Transverse colon (tissue), 4 donors: Measurements from ENCODE around the gene MROH7. TPM values are rescaled to one million over a fixed set of nuclear protein-coding genes. Genes with fewer than 3 reads are reported as not detected.
A peak's percentile ranks its signal among the peaks of the same experiment; 100 is the strongest.

ENCODE experiments used
- DNase-seq: peaks from one replicate; pipeline ENCODE4 v3.0.0-alpha.2; 2019
- H3K27ac ChIP-seq, 4 donors: fragments of 200-600 bp; sonication (generic); 2 replicates each; pipeline ENCODE4 v1.5.1; 2016 to 2018; ENCODE audit warnings: inconsistent platforms in 4 of 4
- H3K27me3 ChIP-seq: fragments of 200-600 bp; sonication (generic); 2 replicates; pipeline ENCODE4 v1.5.1; 2017; ENCODE audit warnings: inconsistent platforms
- H3K36me3 ChIP-seq, 4 donors: fragments of 200-600 bp; sonication (generic); 2 replicates each; pipeline ENCODE4 v1.5.1; 2017 to 2019; ENCODE audit warnings: inconsistent platforms in 4 of 4
- H3K4me1 ChIP-seq, 4 donors: fragments of 200-600 bp; sonication (generic); 2 replicates each; pipeline ENCODE4 v1.5.1; 2017 to 2020; ENCODE audit warnings: inconsistent platforms in 4 of 4
- H3K4me3 ChIP-seq, 4 donors: fragments of 200-600 bp; sonication (generic); 1 replicate in 1 of 4; 2 replicates in 3 of 4; pipeline versions ENCODE4 v1.5.1 to v1.6.1; 2017 to 2019; ENCODE audit warnings: inconsistent platforms in 4 of 4
- H3K9me3 ChIP-seq, 2 donors: fragments of 200-600 bp; sonication (generic); 2 replicates each; pipeline ENCODE4 v1.5.1; 2017 to 2019; ENCODE audit warnings: inconsistent platforms in 2 of 2
- EP300 ChIP-seq: sonication (generic); formaldehyde crosslinking; IDR thresholded peaks from one replicate; pipeline ENCODE4 v1.6.1; 2017; ENCODE audit warnings: antibody characterized with exemption, low read depth
- POLR2A ChIP-seq: fragments of 450-650 bp; IDR thresholded peaks from one replicate; pipeline ENCODE4 v1.6.1; 2016; ENCODE audit warnings: antibody characterized with exemption, mild to moderate bottlenecking, moderate library complexity
- POLR2AphosphoS5 ChIP-seq, 3 donors: sonication (generic); formaldehyde crosslinking; IDR thresholded peaks; one replicate each; pipeline ENCODE4 v1.6.1; 2016; ENCODE audit warnings: antibody characterized with exemption in 3 of 3
- WGBS, 2 donors: methylation state at CpG; one replicate each; pipeline ENCODE4 v1.1.5; 2018; ENCODE audit warnings: low coverage in 1 of 2; 5-methylcytosine and 5-hydroxymethylcytosine counted together
- in situ Hi-C, 4 donors: fragments of 200-750 bp; cut with MboI; loops; one replicate each; pipeline versions ENCODE4 v1.15.0 to v1.15.1; 2017; ENCODE audit warnings: low sequenced_read_pairs in 3 of 4, low pct_ligation_motif_present in 1 of 4, low pct_unique_long_range_greater_than_20kb in 1 of 4
- intact Hi-C: fragments of 100-400 bp; cut with DNase I; formaldehyde crosslinking; loops from one replicate; pipeline ENCODE4 v1.15.1; 2023; ENCODE audit warnings: low total_unique reads
- total RNA-seq, 4 donors: library from RNA; depleted of rRNA; stranded (reverse); fragments of >200 nt; gene quantifications; one replicate each; pipeline ENCODE4 v1.1.0, GENCODE V29; 2016
- TF ChIP-seq, protein P1 (sequence below), 5 experiments: fragments of 200-600 bp in 3 of 5; fragments of 450-650 bp in 2 of 5; sonication (generic) in 3 of 5; IDR thresholded peaks; 1 replicate in 2 of 5; 2 replicates in 3 of 5; pipeline ENCODE4 v1.5.1; 2016 to 2017; ENCODE audit warnings: antibody characterized with exemption in 5 of 5, inconsistent platforms in 3 of 5, mild to moderate bottlenecking in 2 of 5, moderate library complexity in 1 of 5

MROH7 gene
- total RNA-seq, 4 donors from 2014 or later = 16.1 to 69.9 (median 30.5) TPM

- 0 to 1% methylated on average over 2 to 51 of the region's 51 CpGs for WGBS, 2 donors
- Histone ChIP-seq H3K9me3 (no peaks in the 10 kb centered on the region), H3K4me1 (peaks cover 7 to 21% (median 11%) of the 10 kb centered on the region in 4 donors), H3K36me3 (peaks cover 0 to 19% (median 9%) of the 10 kb centered on the region in 4 donors), H3K4me3 (peak within 1 kb of the TSS; percentile 70 to 95 (median 86)), H3K27me3 (no peaks in the 10 kb centered on the region), H3K27ac (peak within 1 kb of the TSS; percentile 78 to 89 (median 85))
- intact Hi-C loops (loop anchor here (5.0 kb wide), 1 partner anchor 1217 kb away; no protein-coding TSS in a partner anchor), in situ Hi-C loops (no loop called here)
- TF ChIP-seq POLR2AphosphoS5 (IDR thresholded peaks at IDR 0.05) (peak; percentile 61 to 82 (median 67)), EP300 (no peak), POLR2A (peak; percentile 58)
- TF ChIP-seq, protein P1, sequence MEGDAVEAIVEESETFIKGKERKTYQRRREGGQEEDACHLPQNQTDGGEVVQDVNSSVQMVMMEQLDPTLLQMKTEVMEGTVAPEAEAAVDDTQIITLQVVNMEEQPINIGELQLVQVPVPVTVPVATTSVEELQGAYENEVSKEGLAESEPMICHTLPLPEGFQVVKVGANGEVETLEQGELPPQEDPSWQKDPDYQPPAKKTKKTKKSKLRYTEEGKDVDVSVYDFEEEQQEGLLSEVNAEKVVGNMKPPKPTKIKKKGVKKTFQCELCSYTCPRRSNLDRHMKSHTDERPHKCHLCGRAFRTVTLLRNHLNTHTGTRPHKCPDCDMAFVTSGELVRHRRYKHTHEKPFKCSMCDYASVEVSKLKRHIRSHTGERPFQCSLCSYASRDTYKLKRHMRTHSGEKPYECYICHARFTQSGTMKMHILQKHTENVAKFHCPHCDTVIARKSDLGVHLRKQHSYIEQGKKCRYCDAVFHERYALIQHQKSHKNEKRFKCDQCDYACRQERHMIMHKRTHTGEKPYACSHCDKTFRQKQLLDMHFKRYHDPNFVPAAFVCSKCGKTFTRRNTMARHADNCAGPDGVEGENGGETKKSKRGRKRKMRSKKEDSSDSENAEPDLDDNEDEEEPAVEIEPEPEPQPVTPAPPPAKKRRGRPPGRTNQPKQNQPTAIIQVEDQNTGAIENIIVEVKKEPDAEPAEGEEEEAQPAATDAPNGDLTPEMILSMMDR (IDR thresholded peaks at IDR 0.05) = peak in 3 of 5 experiments; percentile 6 to 19 (median 9)
- peak; percentile 87 for DNase-seq
Measured at GRCh38 chr1:54715493-54716298, 74.1 kb downstream of the MROH7 start, which contains the start of gene TTC4. TSS of gene TTC4 (plus strand) at chr1:54715861. CDS start at chr1:54715909, 48 bp downstream.

GRCh38 chr1:54716299-54717047, 74.9 kb downstream of the MROH7 start:
- TF ChIP-seq, protein P1 (IDR thresholded peaks at IDR 0.05) = no peak
- TF ChIP-seq EP300 (no peak), POLR2AphosphoS5 (IDR thresholded peaks at IDR 0.05) (no peak), POLR2A (no peak)
- H3K27ac ChIP-seq = peak overlapping the region; percentile 78 to 89 (median 85)
- WGBS, 2 donors = 31 to 38% methylated on average over 7 to 8 of the region's 8 CpGs
- DNase-seq = no peak
- in situ Hi-C loops (no loop called here), intact Hi-C loops (loop anchor here (5.0 kb wide), 1 partner anchor 1216 kb away; no protein-coding TSS in a partner anchor)
- H3K4me1 ChIP-seq = peaks cover 7 to 21% (median 11%) of the 10 kb centered on the region in 4 donors
- no peaks in the 10 kb centered on the region for H3K27me3 ChIP-seq
- no peaks in the 10 kb centered on the region for H3K9me3 ChIP-seq
- peaks cover 0 to 26% (median 12%) of the 10 kb centered on the region in 4 donors for H3K36me3 ChIP-seq
- peak overlapping the region; percentile 70 to 95 (median 86) for H3K4me3 ChIP-seq

DNA sequence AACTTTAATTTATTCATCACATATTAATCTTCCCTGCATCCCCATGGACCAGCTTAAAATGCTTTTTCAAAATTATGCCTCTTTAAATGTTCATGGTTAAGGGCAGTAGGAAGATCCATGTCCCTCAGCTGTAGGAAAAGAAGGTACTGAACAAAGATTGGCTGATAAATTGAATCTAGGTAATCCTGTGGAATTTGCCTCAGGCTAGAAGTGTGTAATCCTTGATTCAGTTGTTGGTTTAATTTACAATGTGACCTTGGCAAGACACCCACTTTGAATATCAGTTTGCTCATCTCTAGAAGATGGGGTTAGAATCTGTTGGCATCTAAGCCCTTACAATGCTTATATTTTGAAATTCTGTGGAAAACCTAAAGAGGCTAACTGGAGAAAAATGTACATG, 80.1 kb downstream of the MROH7 start:
- Histone ChIP-seq H3K27ac (no peak overlapping the region), H3K27me3 (no peaks in the 10 kb centered on the region), H3K4me1 (peaks cover 2 to 7% (median 3%) of the 10 kb centered on the region in 4 donors), H3K9me3 (no peaks in the 10 kb centered on the region), H3K36me3 (peaks cover 0 to 63% (median 31%) of the 10 kb centered on the region in 4 donors), H3K4me3 (no peak overlapping the region)
- DNase-seq = no peak
- TF ChIP-seq, protein P1 (IDR thresholded peaks at IDR 0.05) = no peak
- no peak for TF ChIP-seq POLR2A
- TF ChIP-seq EP300 = no peak
- TF ChIP-seq POLR2AphosphoS5 (IDR thresholded peaks at IDR 0.05) = no peak
- in situ Hi-C loops (no loop called here), intact Hi-C loops (no loop called here)

DNA sequence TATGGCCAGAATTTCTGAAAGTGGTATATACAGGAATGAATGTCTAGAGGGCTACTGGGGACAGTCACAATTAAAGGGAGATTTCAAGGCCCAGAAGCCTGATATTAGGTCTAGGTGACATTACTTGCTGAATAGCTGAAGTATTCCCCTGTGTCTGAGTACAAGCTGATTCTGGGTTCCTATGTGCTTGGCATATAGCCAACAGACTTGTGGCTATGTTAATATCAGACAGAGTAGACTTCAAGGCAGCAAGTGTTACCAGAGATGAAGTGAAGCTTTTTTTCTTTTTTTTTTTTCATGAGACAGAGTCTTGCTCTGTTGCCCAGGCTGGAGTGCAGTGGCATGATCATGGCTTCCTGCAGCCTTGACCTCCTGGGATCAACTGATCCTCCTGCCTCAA, 82.4 kb downstream of the MROH7 start:
- no peak for TF ChIP-seq POLR2AphosphoS5 (IDR thresholded peaks at IDR 0.05)
- no peak for TF ChIP-seq POLR2A
- TF ChIP-seq, protein P1 (IDR thresholded peaks at IDR 0.05) = no peak
- TF ChIP-seq EP300 = no peak
- Histone ChIP-seq H3K4me3 (no peak overlapping the region), H3K27me3 (no peaks in the 10 kb centered on the region), H3K9me3 (no peaks in the 10 kb centered on the region), H3K27ac (no peak overlapping the region), H3K4me1 (peaks cover 0 to 3% (median 0%) of the 10 kb centered on the region in 4 donors), H3K36me3 (peaks cover 0 to 59% (median 25%) of the 10 kb centered on the region in 4 donors)
- in situ Hi-C loops (no loop called here), intact Hi-C loops (no loop called here)
- DNase-seq = no peak
